Activated CD8-positive, alpha-beta memory T cell treated with anti-CD3 and anti-CD28 coated beads for 1 hour (primary cell): ENCODE data around the gene RCOR1.
"Not testable (repeated sequence)": the region's sequence is repeated elsewhere in the genome, so short reads cannot be mapped to it uniquely, and the experiment has no call there.

ENCODE experiments used
- DNase-seq, 2 donors: peaks; one replicate each; pipeline ENCODE4 v3.0.0-alpha.2; 2020; ENCODE audit warnings: low read depth in 1 of 2; ENCODE audit errors: extremely low read depth in 1 of 2

The RCOR1 gene

DNA sequence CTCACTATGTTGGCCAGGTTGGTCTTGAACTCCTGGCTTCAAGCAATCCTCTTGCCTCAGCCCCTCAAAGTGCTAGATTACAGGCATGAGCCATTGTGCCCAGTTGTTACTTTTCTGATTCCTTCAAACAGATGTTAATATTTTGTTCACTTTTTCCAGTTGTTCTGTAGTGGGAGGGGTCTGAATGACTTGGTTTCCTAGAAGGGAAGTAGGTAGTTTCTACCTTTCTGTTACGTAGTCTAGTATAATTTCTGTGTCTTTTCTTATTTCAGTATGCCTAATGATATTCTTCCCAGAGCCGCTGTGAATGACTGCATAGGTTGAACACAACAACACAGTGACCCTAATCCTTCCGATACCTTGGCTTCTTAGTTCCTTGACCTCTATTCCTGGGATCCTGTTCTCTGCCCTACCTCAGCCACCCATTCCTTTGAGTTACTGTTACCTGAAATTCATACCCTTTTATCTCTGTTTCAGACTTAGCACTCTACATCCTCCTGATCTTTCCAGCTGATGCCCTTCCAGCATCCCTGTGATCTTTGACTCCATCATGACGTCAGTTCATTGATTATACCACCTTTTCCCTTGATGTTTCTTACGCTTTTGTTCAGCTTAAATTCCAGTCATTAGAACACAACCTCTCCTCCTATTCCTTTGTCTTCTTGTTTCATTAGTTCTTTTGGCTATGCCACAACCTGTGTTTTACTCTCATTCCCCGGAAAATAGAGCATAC, 33.3 kb downstream of the RCOR1 start:
- DNase-seq: no peak

DNA sequence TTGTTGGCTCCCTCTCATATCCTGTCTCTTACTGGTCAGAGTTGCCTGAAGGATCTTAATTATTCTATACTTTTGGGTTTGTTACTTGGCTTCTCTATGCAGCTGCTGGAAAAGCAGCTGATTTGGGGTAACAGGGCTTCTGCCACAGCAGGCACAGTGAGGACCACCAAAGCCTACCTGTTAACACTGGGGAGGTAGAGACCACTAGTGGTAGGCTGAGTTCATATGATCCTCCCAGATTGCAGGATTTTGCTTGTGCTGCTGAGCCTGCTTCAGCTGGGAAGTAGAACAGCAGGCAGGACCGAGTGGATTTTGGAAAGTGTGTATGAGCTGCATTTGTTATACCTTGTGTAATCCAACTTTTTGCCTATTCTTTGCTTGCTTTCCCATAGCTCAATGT, 34.1 kb downstream of the RCOR1 start:
- no peak for DNase-seq

DNA sequence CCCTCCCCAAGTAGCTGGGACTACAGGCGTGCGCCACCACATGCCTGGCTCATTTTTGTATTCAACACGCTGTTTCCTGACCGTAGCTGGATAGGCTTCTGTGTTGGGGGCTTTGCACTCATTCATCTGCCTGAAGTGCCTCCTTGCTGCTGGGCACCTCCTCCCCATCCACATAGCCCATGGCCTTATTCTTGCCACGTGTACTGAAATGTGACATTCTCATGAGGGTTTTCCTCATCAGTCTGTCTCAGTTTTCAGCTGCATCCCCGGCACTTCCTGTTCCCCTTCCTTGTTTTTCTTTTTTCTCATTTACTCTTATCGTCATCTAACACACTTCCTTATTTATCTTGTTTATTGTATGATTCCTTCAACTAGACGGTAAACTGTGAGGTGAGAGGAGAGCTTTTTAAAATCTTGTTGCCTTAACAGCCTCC, 36.6 kb downstream of the RCOR1 start:
- DNase-seq: no peak

DNA sequence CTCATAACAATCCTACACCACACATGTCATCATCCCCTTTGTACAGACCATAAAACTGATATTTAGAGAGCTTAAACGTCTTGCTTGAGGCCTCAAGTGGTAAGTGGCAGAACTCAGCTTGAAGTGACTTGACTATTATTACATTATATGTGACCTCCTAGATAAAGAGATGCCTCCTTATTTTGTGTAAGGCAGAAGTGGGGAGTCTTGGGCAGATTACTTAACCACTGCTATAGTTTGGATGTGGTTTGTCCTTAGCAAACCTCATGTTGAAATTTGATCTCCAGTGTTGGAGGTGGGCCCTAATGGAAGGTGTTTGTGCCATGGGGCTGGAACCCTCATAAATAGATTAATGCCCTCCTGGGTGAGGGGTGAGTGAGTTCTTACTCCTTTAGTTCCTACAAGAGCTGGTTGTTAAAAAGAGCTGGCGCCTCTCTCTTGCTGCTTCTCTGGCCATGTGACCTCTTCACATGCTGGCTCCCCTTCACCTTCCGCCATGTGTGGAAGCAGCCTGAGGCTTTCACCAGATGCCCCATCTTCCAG, 37.4 kb downstream of the RCOR1 start:
- DNase-seq: no peak

DNA sequence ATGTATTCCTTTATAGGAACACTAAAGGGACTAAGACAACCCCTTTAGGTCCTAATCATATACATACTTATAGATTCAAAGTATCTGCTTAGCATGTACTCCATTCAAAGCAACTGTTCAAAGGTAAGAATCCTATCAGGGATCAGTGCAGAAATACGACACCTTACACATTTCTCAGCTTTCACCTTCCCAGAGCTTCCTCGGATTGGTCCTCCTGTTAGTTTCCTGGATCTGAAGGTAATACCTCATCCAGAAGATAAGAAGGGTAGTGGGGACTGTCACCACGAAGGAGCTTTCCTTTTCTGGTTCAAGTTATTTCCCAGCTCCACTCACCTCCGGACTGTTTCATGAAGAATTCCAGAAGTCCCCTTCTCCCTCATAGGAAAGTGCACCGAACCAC, 38.0 kb downstream of the RCOR1 start:
- DNase-seq: no peak

DNA sequence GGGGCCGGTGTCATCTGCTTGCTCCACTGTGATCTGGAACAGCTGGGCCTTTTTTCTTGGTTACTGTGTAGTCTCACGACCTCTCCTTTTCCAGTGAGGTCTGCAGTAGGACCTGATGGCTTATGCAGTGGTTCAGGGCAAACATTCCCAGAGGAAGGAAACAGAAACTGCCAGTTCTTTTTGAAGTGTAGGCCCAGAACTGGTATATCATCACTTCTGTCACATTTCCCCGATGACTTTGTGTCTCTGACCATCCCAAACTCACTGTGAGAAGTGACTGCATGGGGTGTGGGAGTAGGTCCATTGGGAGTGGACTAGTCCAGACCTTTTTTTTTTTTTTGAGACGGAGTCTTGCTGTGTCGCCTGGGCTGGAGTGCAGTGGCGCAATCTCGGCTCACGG, 38.4 kb downstream of the RCOR1 start:
- no peak for DNase-seq

DNA sequence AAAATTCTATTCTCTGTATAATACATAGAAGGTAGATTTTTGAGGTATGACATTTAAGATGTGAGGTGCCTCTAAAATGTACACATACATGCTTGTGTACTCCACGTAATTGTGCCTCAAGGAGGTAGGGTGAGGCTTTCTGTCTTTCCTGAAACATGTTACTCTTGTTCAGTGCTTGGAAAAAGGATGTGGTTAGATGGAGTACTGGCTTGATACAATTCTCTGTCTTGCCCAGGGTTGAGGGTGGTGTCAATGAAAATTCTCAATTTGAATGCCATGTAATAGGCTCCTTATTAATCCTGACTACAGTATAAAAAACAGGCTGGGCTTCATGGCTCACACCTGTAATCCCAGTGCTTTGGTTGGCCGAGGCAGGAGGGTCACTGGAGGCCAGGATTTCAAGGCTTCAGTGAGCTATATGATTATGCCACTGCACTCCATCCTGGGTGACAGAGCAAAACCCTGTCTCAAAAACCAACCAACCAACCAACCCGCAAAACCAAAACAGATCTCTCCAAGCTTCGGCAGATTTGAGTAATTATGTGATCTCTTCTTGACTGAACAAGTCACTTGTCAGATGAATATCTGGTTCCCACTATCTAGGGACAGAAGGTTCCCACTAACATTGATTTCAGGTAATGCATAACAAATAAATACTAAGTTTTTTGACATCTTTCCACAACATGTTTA, 41.6 kb downstream of the RCOR1 start:
- DNase-seq: no peak

DNA sequence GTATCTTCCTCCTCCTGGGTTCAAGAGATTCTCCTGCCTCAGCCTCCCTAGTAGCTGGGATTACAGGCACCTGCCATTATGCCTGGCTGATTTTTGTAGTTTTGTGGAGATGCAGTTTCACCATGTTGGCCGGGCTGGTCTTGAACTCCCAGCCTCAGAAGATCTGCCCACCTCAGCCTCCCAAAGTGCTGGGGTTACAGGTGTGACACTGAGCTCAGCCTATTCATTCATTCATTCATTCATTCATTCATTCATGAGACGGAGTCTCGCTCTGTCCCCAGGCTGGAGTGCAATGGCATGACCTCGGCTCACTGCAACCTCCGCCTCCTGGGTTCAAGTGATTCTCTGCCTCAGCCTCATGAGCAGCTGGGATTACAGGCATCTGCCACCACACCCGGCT, 47.2 kb downstream of the RCOR1 start:
- DNase-seq: not testable (repeated sequence)

DNA sequence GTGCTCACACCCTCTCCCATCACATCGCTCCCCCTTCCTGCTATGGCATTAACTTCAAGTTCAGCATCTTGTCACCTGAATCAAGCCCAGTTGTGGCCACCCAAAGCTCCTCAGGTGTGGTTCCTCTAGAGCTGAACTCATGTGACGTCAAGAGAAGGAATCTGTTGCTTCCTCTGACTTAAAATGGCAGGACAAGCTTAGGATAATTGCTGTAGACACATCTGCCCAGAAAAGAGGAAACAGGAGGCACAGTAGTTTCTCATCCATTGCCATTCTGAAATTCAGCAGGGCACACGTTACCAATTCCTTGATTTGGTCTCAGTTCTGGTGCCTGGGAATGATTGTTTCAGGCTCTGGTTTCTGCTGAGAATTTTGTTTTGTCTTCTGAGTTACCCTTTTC, 52.1 kb downstream of the RCOR1 start:
- DNase-seq: no peak

DNA sequence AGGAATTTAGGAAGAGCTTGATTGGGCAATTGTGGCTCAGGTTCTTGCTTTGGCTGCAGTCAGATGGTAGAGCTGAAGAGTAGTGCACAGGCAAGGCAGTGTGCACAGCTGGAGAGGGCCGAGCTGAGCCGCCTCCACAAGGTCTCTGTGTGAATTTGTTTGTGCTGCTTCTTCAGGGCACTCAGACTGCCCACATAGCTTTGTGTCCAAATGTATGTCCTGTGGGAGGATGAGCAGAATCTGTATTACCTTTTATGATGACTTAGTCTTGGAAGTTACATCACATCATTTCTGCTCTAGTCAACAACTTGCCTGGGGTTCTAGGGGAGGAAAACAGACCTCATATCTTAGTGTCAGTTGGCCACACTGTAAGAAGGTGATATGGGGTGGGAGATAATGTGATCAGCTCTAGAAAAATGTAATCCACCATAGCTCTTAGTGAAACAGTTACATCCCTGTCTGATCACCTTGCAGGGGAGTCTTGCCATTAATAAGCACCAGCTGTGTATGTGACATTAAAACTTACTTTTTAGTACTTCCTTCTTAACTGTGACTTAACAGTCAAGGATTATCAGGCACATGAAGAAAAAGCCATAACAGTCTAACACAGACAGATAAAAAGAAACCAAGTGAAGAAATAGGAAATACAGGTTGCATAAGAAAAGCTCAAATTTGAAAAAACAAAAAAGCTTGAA, 53.4 kb downstream of the RCOR1 start:
- DNase-seq: no peak

DNA sequence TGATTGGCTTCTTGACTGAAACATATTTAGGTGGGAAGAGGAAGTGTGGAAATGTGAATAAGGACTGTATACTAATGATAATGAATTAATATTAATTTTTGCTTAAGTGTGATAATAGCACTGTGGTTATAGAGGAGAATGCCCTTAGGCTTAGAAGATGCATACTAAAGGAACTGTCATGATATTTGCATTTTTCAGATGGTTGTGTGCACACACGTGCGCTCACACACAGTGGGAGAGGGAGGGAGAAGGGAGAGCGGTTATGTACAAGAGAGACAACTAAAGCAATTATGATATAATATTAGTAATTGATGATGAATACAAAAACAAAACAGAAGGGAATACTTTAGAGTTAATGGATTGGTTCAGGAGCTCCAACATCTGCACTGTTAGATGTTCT, 54.2 kb downstream of the RCOR1 start:
- no peak for DNase-seq

DNA sequence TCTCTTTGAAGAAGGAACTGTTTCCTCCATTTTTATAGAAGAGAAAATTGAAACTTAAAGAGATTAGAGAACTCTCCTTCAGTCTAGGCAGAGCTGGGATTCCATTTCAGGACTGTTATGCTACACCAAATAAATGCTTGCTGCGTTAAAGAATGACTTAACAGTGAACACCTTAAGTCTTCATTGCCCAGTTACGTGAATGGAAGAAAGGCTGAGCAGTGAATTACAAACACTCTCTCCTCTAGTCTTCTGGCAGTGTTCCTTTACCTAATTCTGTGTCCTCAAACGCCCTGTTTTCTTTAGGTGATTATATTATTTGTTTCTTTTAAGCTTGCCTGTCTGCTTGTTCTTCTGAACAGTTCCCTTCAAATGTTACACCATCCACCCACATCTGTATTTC, 59.7 kb downstream of the RCOR1 start:
- DNase-seq: no peak

DNA sequence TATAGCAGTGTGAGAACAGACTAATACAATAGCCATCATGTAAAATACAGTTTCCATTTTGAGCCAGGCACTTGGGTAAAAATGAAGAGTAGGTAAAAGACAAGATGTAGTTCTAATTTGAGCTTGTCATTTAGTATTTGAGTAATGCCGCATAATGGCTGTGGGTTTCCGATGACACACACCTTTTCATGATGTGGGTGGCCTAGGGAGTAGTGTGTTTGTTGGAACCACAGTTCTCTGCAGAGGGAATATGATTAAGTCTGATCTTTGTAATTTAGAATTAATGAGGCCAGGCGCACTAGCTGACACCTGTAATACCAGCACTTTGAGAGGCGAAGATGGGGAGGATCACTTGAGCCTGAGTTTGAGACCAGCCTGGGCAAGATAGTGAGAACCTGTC, 61.8 kb downstream of the RCOR1 start:
- DNase-seq: no peak

DNA sequence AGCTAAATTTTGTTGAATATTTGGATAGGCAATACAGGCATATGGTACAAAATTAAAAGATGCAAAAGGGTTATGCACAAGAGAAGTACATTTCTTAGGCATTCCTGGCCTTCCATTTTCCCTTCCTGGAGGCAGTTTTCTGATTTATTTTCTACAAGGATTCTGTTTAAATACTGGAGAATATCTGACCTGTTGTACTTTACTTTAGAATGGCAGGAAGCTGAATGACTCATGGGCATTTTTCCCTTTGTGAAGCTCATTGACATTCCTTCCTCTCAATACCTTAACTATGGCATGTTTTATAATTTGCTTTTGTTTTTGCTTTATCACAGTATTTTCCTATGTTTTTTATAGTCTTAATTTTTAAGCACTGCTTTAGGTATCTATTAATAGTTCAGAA, 62.7 kb downstream of the RCOR1 start:
- no peak for DNase-seq

DNA sequence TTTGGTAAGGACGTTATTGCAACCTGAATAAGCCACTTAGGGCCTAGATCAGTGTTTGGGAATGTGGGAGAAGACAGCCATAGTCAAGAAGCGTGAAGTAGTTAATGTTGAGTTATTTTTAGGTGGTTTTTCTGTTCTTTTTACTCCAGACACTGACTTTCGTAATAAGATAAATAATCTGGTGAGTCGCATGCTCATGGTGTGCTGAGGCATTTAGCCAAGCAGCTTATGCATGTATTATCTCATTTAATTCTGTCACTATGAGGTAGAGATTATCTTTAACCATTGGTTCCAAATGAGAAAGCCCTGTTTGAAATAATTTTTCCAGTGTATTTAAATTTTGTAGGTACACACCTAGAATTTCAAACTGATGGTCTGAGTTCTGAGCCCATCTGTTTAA, 67.3 kb downstream of the RCOR1 start:
- DNase-seq: no peak

DNA sequence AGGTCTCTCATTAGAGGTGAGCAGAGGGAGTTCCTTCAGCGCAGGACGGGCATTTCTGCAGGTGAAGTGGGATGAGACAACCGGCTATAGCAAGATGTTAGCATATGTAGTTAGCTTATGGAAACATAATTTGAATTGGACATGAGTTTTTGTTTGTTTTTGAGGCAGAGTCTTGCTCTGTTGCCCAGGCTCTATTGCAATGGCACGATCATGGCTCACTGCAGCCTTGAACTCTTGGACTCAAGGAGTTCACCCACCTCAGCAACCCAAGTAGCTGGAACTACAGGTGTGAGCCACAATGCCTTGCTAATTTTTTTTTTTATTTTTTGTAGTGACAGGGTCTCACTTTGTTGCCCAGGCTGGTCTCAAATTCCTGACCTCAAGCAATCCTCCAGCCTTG, 69.2 kb downstream of the RCOR1 start:
- no peak for DNase-seq

DNA sequence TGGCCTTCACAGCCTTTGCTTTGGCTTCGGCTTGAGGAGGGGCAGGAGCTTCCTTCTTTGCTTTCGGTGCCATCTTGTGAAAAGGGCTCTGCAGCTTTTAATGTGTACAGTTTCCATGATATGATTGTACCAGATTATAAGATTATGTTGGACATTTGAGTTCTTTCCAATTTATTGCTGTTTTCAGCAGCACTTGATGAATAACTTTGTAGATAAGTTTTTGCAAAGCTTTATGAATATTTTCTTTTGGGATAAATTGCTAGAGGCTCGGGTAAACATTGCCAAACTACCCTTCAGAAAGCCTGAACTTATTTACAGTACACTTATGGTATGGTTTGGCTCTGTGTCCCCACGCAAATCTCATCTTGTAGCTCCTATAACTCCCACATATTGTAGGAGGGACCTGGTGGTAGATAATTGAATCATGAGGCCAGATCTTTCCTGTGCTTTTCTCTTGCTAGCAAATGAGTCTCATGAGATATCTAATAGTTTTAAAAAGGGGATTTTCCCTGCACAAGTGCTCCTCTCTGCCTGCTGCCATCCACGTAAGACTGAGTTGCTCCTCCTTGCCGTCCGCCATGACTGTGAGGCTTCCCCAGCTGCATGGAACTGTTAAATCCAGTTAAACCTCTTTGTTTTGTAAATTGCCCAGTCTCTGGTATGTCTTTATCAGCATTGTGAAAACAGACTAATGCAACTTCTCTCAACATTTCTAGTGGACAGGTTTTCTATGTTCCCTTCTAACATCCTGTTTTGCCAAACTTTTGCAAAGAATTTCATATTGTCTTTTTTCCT, 70.4 kb downstream of the RCOR1 start:
- no peak for DNase-seq

DNA sequence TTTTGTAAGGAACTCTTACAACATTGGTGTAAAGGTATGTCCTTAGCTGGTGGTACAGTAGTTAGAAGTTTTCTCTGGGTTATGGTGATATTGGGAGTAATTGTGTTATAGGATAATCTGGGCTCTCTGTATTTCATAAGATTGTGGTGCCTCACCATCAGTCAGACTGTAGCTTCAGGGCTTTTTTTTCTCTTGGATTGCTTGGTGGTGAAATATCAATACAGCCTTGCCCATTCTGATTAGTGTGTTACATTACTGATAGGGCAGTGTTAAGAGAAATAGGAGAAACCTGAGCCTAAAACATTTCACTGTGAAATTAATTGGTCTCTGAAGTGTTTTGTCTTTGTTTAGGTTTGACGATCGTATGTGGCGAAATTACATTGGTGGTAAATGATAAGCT, 71.0 kb downstream of the RCOR1 start:
- DNase-seq: no peak

DNA sequence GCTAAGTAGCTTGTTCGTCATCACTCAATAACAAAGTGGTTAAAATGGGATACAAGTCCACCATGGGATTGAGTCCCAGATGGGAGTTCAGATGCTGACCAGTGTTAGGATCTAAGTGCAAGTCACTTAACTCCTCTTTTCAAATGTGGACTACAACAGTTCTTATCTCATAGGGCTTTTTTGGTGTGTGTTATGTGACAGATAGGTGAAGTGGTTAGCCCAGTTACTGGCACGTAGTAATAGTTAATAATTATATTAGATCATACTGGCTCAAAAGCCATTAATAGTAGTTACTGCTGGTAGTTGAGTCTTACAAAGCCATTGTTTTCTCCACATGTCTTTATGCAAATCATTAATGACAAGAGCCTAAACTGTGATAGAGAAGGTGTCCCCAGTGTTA, 73.2 kb downstream of the RCOR1 start:
- DNase-seq: no peak

DNA sequence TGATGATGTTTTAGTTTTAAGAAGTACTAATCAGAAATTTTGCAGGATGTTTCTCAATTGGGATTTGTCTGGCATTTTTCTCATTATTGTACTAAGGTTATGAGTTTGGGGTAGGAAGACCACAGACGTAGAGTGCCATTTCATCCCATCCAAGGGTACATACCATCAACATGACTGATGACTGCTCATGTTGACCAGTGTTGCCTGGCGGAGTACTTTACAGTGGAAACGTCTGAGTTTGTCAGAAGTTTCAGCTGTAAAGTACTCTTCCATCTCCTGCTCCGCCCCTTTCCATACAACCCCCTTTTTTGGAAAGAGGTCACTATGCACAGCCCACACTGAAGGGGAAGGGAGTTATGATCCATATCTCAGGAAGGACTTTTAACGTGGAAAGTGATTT, 74.2 kb downstream of the RCOR1 start:
- DNase-seq: no peak

DNA sequence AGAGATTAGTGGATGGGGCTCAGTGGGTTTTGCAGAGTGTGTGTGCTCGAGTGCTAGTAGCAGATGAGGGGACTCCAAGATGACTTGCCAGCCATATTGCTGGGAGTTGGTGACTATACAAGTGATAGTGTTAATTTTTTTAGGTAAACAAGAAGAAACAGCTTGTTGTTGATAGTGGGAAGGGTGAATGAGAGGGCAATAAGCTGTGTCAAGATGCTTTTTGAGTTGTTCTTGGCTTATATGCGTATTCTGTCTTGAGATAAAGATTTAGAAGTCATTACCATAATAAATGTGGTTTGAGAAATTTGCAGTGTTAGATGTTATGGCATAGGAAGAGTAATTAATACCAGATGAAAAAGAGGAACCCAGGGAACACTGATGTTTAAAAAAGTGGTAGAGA, 75.3 kb downstream of the RCOR1 start:
- no peak for DNase-seq
